ENCODE results near the gene NPR2.

NPR2 gene

DNA sequence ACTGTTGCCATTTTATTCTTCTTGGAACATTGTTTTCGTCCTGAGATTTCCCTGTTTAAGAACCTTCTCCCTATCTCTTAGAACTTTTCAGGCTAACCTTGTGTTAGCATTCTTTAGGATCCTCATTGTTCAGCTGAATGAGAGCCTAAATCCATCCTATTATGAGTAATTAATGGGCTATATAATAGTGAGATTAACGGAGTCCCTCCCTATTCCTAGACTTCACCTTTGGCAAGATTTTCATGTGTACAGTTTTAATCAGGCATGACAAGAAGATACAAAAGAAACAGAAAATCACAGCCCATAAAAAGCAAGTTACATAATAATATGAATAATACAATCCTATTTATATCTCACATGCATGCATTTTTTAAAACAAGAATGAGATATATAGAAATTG lies 28.2 kb upstream of the NPR2 start:
- in situ Hi-C loops (cut with HindIII; ENCODE audit: low sequenced_read_pairs): no loop called here

DNA sequence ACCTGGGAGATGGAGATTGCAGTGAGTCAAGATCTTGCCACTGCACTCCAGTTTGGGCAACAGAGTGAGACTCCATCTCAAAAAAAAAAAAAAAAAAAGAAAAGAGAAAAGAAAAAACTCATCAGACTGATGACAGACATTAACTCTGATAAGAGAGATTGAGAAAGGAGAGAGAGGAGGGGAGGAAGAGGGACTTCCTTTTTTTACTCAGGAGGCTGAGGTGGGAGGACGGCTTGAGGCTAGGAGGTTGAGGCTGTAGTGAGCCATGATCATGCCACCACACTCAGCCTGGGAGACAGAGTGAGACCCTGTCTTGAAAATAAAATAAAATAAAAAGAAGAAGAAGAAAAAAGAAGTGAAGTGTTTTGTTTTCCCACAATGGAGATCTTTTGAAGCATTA lies 27.6 kb upstream of the NPR2 start:
- in situ Hi-C loops (cut with HindIII; ENCODE audit: low sequenced_read_pairs): no loop called here

DNA sequence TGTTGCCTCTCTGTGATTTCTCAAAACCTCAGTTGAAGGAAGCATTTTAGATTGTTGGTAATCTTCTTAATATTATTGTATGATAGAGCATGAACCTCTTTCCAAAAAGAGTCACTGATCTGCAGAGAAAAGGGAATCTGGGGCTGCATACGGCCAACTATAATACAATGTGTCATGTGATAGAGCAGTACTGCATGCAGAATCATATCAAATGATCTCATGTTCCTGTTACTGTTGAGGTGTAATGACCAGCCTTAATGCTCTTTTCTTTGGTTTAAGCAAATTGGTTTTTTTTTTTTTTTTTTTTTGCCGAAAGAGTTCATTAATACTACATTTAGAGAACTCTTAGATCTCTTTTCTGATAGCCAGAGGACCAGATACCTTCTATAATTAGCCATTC lies 24.4 kb upstream of the NPR2 start:
- in situ Hi-C loops (cut with HindIII; ENCODE audit: low sequenced_read_pairs): no loop called here

DNA sequence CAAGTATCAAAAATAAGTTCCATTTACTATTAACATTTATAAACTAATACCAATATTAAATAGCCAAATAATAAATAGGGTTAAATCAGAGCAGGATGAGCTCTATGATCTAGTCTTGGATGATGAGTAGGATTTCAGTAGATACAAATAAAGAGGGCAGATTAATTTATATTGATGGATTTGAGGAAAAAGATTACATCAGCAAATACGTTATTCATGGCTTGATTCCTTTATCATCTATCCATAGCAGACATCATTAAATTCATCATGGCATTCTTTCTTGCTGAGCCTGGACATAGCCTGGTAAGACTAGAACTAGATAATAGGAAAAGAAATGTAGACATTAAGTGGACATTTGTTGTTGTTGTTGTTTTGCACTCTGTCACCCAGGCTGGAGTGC lies 23.9 kb upstream of the NPR2 start:
- in situ Hi-C loops (cut with HindIII; ENCODE audit: low sequenced_read_pairs): no loop called here

DNA sequence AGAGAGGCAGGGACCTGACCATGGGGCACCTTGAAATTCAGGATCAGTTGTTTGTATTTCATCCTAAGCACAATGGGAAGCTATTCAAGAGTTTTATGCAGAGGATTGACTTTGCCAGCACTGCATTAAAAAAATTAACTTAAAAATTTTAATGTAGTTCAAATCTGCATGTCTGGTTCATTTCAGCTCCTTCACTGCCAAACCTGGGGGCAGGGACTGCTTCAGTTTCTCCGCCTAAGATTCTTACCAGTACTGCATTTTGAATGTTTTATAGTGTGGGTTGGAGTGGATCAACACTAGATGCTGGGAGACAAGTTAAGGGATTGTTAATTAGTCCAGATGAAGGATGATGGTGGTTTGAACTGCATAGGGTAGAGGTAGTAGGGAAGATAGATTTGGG lies 21.6 kb upstream of the NPR2 start:
- in situ Hi-C loops (cut with HindIII; ENCODE audit: low sequenced_read_pairs): no loop called here

DNA sequence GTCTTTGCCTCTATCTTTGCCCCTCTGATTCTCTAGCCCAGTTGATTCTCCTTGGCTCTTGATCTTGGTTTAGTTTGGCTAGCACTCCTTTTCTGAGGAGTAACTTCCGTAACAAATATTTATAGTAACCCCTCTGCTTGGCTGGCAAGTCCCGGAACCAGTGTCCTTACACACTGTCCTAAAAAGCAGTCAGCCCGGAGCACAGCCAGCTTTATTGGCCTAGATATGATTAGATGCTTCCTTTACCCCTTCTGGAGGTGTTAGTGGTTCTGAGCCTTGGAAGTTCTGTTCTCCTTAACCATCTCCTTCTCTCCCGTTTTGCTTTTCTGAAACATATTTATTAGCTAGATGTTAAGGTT lies 20.3 kb upstream of the NPR2 start:
- in situ Hi-C loops (cut with HindIII; ENCODE audit: low sequenced_read_pairs): no loop called here

DNA sequence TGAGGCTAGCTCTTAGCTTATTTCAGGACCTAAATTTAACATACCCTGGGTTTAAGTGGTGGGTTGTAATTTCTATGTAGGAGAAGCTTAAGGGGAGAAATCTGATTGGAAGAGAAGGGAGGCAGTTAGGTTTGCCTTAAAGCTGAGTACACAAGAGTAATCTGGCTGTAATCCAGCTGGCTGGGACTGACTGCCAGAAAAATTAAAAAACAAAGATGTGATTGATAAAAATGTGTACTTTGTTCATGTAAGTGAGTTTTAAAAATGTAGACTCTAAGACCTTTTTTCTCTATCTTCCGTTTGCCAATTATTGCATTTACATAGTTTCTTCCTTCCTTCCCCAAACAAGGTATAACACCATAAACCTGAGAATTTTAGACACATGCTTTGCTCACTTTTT lies 19.9 kb upstream of the NPR2 start:
- in situ Hi-C loops (cut with HindIII; ENCODE audit: low sequenced_read_pairs): no loop called here

DNA sequence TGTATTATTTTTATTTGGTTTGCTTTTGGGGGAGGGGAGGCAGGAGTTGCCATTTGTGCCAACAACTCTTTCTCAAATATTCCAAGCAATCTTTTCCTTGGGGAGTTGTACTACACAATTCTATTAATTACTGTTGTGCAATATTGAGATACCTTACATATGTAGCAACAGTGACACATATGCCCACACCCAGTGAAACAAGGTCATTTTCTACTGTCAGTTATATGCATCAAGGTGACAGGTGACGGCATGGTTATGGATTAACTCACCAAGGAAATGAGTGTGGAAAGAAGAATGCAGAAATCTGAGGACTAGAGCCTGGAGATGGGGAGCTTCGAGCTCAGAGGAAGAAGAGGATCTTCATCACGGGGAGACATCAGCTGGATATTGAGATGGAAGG lies 19.4 kb upstream of the NPR2 start:
- in situ Hi-C loops (cut with HindIII; ENCODE audit: low sequenced_read_pairs): no loop called here

DNA sequence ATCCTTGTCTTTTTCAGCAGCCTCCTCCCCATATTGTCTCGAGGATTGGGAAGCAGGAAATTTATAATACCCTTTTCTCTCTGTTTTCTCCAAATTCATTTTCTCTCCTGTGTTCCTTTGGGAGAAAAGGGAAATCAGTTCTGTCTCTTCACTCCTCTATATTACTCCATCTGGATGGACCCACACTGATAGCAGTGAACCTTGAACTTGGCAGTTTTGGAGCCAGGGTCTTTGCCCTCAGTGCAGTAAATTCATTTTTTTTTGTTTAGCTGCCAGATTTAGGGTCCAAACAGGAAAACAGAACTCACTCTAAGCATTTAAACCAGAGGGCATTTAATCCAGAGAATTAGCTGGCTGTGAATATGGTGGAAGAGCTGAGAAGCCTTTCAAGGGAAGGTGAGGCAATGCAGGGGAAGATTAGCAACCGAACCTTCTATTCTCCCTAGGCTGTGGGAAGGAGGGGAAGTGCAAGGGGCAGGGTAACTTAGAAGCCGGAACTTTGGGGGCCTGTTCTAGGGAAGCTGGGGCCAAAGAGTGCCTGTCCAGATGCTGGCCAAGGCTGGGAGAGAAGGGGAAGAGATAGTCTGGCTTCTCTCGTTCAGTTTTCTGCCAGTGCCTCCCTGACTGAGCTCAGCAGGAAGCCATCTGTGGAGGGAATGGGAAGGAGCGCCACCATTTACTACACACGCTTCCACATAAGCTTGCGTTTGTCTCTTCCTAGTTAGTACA lies 16.3 kb upstream of the NPR2 start:
- in situ Hi-C loops (cut with HindIII; ENCODE audit: low sequenced_read_pairs): no loop called here

DNA sequence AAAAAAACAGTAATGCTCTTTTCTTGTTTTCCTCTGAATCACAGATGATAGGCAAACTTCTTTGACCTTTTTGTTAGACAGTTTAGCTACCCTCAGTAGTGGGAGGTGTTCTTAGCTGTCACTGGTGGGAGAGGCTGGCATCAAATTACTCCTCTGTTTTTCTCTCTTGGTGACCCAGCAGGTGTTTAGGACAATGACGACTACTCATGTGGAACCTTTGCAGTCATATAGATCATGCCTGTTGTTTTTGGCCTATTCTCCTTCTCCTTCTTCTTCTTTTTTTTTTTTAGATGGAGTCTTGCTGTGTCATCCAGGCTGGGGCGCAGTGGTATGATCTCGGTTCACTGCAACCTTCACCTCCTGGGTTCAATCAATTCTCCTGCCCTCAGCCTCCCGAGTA lies 15.4 kb upstream of the NPR2 start:
- in situ Hi-C loops (cut with HindIII; ENCODE audit: low sequenced_read_pairs): no loop called here

DNA sequence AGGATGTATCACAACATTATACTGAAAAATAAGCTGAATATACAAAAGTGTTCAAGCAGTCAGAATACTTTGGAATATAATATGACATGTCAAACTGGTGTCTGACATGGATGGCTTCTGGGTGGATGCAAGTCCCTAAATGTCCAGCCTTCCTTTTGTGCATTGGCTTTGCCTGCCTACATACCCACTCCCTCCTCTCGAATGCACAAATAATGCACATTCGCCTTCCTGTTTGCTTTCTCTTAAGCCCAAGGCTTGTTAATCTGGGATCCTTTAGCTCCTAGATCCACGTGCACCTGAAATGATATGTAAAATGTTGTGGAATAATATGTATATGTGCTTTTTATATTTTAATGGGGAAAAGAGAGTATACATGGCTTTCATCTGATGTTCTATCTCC lies 12.9 kb upstream of the NPR2 start:
- in situ Hi-C loops (cut with HindIII; ENCODE audit: low sequenced_read_pairs): no loop called here

DNA sequence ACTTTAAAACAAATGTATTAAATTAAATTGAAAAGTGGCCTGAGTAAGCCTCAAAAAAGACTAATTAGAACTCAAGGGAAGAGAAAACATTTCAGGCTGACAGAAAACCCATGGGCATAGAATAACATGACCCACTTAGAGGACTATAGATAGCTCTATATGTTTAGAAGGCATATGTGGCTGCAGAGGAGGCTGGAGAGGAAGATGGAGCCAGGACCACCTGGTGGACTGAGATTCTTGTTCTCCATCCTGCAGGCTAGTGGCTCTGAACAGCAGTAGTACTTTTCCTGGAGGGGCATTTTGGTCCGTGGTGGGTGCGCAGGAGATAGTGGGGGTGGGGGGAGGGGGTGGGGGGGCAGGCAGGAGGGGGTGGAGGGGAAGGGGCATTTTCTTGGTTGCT lies 10.3 kb upstream of the NPR2 start:
- in situ Hi-C loops (cut with HindIII; ENCODE audit: low sequenced_read_pairs): no loop called here

DNA sequence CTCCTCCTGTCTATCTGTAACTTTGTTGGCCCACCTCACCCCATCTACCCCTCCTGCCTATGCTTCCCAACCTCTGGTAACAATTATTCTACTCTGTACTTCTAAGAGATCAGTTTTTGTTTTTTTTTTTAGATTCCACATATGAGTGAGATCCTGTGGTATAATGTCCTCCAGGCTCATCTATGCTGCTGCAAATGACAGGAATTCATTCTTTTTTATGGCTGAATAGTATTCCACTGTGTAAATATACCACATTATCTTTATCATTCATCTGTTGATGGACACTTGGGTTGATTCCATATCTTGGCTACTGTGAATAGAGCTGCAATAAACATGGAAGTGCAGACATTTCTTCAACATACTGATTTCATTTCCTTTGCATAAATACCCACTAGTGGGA lies 8.0 kb upstream of the NPR2 start:
- in situ Hi-C loops (cut with HindIII; ENCODE audit: low sequenced_read_pairs): no loop called here

DNA sequence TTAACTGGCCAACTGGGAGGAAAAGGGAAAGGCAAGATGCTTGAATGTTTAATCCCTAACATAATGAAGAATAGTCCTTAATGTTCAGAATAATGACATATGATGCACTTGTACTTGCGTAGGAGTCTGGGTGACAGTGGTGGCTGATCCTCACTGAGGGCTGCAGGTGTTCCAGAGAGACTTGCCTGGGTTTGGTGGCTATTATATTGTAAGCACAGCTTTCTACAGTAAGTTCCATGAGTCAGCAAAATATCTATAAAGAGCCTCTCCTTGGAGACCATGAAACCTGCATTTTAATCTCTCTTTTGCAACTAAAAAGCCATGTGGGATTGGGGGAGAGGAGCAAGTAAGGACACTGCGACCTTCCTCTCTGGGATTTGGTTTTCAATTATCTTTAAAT lies 1.9 kb upstream of the NPR2 start:
- in situ Hi-C loops (cut with HindIII; ENCODE audit: low sequenced_read_pairs): no loop called here

DNA sequence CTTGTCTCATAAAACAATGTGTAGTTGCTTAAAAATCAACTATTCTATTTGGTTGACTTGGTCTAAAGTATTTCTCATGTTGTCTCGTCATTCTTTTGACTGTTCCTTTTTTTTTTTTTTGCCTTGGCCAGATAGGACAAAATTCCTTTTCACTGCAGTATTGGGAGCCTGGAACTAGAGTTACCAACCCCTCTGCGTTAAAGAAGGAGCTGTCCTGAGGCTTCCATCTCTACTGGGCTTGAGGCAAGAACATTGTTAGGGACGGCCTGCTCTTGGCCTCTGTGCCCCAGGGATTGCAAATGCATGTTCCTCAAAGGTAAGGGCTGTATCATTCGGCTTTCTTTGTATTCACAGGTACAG lies 1.4 kb upstream of the NPR2 start:
- in situ Hi-C loops (cut with HindIII; ENCODE audit: low sequenced_read_pairs): no loop called here

DNA sequence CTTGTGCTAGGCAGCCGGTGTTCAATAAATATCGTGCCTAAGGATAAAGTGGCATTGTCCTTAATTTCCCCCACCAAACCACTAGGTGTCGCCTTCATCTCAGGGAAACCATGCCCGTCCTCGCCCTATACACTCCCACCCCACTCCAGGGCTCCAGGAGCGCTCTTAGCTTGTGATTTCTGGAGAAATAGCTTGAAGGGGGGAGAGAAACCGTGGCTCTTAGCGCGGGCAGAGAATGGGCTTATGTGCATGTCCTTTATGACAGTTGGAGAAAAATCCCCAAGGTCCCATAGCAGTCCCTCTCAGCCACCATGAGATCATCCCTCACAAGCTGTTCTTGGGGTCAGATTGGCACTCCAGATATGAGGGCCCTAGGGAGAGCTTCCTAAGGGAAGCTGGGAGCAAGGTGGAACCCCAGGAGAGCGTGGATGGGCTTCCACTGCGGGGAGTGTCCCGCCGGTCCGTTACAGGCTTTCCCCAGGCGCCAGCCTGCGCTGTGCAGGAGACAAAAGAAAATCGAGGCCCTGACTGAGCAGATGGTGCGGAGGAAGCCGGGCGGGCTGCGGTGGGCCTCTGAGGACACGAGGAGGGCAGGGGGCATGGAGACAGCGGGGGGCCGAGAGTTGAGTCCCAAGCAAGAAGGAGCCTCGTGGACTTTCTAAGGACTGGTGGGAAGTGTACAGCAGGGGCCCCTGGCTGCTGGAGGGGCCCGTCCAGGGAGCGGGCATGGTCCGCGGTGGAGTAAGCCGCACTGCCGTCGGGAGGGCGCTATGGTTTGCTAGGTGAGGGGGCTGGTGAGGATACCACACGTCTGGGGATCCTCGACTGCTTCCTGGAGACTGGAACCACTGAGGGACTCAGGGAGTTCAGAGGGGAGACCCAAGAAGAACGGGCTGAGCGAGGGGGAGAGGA lies 750 bp upstream of the NPR2 start:
- in situ Hi-C loops (cut with HindIII; ENCODE audit: low sequenced_read_pairs): no loop called here

DNA sequence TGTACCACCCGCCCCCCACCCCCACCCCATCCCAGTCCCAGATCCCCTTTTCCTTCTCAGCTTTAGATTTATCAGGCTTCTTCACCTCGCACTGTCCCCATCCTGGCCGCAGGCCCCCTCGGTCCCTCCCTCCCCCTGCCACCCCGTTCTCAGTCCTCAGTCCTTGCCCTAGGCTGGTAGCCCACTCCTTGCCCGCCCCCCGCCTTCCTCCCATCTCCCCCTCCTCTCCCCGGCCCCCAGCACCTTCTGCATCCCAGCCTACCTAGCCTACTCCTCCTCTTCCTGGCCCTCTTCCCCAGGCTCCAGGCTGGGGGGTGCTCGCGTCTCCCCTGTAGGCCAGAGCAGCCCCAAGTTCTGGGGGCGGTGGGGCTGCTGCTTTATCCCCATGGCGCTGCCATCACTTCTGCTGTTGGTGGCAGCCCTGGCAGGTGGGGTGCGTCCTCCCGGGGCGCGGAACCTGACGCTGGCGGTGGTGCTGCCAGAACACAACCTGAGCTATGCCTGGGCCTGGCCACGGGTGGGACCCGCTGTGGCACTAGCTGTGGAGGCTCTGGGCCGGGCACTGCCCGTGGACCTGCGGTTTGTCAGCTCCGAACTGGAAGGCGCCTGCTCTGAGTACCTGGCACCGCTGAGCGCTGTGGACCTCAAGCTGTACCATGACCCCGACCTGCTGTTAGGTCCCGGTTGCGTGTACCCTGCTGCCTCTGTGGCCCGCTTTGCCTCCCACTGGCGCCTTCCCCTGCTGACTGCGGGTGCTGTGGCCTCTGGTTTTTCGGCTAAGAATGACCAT lies 828 bp downstream of the NPR2 start:
- in situ Hi-C loops (cut with HindIII; ENCODE audit: low sequenced_read_pairs): no loop called here

DNA sequence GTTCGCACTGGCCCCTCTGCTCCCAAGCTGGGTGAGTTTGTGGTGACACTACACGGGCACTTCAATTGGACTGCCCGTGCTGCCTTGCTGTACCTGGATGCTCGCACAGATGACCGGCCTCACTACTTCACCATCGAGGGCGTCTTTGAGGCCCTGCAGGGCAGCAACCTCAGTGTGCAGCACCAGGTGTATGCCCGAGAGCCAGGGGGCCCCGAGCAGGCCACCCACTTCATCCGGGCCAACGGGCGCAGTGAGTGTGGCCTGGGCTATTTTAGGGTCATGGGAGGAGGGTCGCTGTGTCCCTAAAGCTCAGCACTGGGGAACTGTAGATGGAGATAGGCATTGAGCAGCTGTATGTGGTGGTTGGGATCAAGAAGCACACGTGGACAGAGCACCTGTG lies 1.4 kb downstream of the NPR2 start:
- in situ Hi-C loops (cut with HindIII; ENCODE audit: low sequenced_read_pairs): no loop called here

DNA sequence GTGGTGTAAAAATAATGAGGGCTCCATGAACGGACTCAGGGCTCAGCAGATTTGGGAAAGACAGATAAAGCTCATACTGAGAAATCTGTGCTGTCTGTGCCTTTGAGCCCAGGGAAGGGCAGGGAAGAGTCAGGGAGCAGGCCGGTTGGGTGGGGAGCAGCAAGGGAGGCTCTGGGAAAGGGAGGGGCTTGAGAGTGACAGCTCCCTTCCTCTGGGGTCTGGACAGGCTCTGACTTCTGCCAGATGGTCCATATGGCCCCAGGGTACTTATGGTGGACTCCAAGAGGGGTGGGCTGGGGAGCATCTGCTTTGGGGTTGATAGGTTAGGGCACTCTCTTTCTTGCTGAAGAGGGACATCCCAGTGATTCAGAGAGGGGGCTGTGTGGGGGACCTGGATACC lies 2.1 kb downstream of the NPR2 start:
- in situ Hi-C loops (cut with HindIII; ENCODE audit: low sequenced_read_pairs): no loop called here

DNA sequence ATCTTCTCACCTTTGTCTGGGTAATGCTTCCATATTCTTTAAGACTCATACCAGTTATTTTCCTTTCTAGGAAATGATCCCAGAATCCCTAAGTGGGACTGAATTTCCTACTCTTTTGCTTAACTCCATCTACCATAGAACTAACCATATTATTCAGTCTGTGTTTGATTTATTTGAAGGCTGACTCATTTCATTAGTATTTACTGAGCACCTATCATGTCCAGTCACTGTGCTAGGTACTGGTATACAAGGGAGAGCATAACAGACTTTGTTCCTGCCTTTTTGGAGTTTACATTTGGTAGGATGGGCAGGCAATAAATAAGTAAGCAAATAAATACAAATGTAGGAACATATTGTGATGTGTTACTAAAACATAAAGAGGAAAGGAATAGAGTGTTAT lies 4.3 kb downstream of the NPR2 start:
- in situ Hi-C loops (cut with HindIII; ENCODE audit: low sequenced_read_pairs): no loop called here

DNA sequence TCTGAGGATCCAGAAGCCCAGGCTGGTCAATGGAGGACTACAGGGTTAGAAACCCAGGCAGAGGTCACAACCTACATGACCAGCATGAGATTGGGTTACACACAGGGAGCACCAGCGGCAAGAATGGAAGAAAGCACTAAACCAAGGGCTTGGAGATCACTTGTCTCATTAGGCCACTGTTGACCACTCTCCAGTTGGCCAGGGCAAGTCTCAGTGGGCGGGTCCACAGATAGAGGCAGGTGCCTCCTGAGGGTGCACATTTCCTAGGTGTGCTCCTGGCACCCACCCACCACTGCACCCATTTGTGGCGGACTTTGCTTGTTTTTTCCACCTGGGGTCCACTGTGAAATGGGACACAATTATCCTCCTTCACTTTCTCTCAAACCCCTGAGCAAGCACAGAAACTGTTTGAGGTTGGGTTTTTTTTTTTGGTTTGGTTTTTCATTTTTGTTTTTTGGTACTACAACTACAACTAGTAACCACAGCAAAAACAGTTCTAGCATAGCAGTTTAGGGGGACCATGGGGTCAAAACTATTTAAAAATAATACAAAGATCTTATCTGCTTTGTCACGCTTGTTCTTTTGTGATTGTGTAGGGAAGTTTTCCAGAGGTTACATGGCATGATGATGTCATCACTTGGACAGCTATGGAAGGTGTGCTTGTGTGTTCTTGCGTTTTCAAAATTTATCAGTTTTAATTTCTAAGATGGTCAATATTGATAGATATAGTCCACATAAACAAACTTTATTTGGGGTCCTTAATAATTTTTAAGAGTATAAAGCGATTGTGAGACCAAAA lies 6.1 kb downstream of the NPR2 start:
- in situ Hi-C loops (cut with HindIII; ENCODE audit: low sequenced_read_pairs): no loop called here

Measured in DLD1 (cell line).